Gastroesophageal sphincter (tissue), 3 donors: ENCODE measurements around the gene RAB35.

Experiments used
- CTCF ChIP-seq, 4 experiments: fragments of 200-600 bp in 2 of 4; fragments of 450-650 bp in 2 of 4; sonication (generic) in 1 of 4; IDR thresholded peaks; one replicate each; pipeline ENCODE4 v1.5.1; 2017 to 2019; ENCODE audit warnings: antibody characterized with exemption in 4 of 4, mild to moderate bottlenecking in 2 of 4, moderate library complexity in 2 of 4
- EP300 ChIP-seq: sonication (generic); formaldehyde crosslinking; IDR thresholded peaks from one replicate; pipeline ENCODE4 v1.6.1; 2017; ENCODE audit warnings: antibody characterized with exemption, mild to moderate bottlenecking
- POLR2AphosphoS5 ChIP-seq: sonication (generic); formaldehyde crosslinking; IDR thresholded peaks from one replicate; pipeline ENCODE4 v1.6.1; 2017; ENCODE audit warnings: antibody characterized with exemption

- TF ChIP-seq POLR2AphosphoS5 (no peak), CTCF (IDR thresholded peaks at IDR 0.05) (no peak), EP300 (no peak)
Observed at GRCh38 chr12:120064054-120064940, 52.3 kb downstream of the RAB35 start.
